GM12873 (cell line): ENCODE results near the gene MED15.

ENCODE experiments used
- CTCF ChIP-seq: IDR thresholded peaks from 2 replicates; pipeline ENCODE4 v1.5.1; 2012; ENCODE audit warnings: low read depth, mild to moderate bottlenecking, moderate library complexity, low read length, control low read depth; ENCODE audit not compliant: insufficient read depth; ENCODE audit errors: missing control alignments

The MED15 gene

GRCh38 chr22:20533879-20534265 is 26.5 kb downstream of the MED15 start:
- no peak for TF ChIP-seq CTCF

- no peak for TF ChIP-seq CTCF
Measured at GRCh38 chr22:20536590-20537324, 29.3 kb downstream of the MED15 start.

GRCh38 chr22:20537325-20537756 is 29.9 kb downstream of the MED15 start:
- TF ChIP-seq CTCF = no peak

- TF ChIP-seq CTCF = no peak
Measured at GRCh38 chr22:20537983-20538382, 30.6 kb downstream of the MED15 start.

- no peak for TF ChIP-seq CTCF
Measured at GRCh38 chr22:20542055-20542454, 34.6 kb downstream of the MED15 start.

GRCh38 chr22:20542736-20543135 is 35.3 kb downstream of the MED15 start:
- TF ChIP-seq CTCF = no peak

- no peak for TF ChIP-seq CTCF
Measured at GRCh38 chr22:20545681-20546521, 38.5 kb downstream of the MED15 start.
